GM18867 (cell line): ENCODE measurements around the gene ZNF792.
A peak's percentile ranks its signal among the peaks of the same experiment; 100 is the strongest.
"Not testable (repeated sequence)": the region's sequence is repeated elsewhere in the genome, so short reads cannot be mapped to it uniquely, and the experiment has no call there.

ENCODE experiments used
- ATAC-seq: cut with Tn5 transposase; IDR thresholded peaks from one replicate; pipeline ENCODE4 v1.9.1; 2021; ENCODE audit warnings: mild to moderate bottlenecking, moderate library complexity; ENCODE audit not compliant: unreplicated experiment

The ZNF792 gene

GRCh38 chr19:34963573-34964406 lies at the start of gene ZNF792:
Gene ZNF792, minus strand, starts transcription at chr19:34964229. Its CDS starts 567 bp downstream, at chr19:34963662.
- ATAC-seq: peak; percentile 79

DNA sequence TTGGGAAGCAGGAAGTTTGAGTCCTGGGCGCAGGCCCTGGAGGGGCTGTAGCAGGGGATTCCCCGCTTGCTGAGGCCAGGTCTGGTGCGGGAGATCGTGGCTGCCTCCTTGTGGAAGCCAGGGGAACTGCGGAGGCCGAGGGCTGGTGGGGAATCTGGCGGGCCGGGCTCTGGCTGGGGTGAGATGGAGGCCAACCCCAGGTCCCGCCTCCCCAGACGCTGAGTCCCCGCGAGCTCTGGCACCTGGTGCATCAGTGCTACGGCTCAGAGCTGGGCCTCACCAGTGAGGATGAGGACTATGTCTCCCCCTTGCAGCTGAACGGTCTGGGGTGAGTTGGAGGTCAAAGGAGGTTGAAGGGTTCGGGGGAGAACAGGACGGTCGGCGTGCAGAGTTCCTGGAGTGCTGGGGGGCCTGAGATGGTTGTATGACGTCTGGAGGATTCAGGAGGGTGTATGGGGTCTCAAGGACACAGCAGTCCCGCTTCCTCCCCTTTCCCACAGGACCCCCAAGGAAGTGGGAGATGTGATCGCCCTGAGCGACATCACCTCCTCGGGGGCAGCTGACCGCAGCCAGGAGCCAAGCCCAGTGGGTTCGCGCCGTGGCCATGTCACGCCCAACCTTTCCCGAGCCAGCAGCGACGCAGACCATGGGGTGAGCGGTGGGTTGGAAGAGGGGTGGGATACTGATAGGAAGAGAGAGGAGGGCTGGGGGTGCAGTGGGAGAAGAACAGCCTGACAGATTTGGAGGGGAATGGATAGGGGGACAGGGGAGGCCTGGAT lies 49.2 kb upstream of the ZNF792 start:
- peak; percentile 45 for ATAC-seq

DNA sequence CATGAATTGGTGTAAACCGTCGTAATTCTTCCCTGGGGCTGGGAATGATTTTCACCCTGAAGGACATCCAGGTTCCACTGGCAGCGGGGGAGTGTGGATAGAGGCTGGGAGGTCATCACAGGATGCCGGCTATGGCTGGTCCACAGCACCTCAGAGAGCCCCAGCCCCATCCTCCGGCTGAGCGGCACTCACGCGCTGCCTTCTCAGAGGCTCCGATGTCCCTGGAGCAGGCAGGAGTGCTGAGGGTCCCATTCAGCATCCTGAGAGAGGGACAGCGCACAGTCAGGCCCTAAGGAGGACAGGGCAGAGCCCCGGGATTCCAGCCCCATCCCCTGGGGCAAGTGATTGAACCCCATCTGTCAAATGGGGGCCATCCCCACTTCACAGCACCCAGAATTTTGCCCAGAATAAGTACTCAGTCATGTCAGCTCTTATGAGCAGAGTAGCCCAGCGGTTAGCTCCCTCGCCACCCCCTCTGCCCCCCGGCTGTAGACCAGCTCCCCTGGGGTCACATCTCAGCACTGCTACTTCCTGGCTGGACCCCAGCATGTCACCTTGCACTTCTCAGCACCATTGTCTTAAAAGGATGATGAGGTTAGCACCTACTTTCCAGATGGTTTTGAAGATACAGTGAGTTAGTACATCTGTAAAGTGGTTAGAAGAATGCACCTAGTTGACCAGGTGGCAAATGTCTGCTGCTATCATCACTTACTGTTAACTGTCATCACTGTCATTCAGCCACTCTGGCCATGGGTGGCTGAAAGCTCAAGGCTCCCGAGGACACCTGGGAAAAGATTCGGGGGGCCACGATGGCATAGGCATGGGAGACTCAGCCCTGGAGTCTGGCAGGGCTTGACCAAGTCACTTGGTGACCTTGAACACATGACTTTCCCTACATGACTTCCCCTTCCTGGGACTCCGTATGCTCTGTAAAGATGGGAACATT lies 48.0 kb upstream of the ZNF792 start:
- no peak for ATAC-seq

DNA sequence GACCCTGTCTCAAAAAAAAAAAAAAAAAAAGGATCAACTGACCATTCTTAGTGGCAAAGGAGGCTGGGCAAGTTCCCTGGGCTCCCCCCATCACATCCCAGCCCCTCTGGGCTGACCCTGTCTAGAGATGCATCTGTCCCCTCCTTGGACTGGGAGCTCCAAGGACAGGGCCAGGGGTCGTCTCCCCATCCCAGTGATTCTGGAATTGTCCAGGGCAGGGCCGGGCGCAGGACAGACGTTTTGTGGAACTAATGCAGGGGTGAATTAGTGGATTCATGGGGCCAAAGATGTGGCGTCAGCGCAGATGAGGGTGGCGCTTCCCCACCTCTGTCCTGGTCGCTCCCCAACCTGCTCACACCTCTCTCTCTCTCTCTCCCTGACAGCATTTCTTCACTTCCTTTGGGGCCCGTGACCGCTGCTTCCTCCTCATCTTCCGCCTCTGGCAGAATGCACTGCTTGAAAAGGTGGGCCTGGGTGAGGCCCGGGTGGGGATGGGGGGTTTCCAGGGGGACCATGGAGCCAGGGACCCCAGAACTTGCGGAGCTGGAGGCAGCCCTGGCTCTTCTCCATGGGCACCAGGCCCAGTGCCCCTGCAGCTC lies 47.2 kb upstream of the ZNF792 start:
- ATAC-seq: no peak

GRCh38 chr19:35009424-35010415 lies 45.7 kb upstream of the ZNF792 start:
- no peak for ATAC-seq

GRCh38 chr19:35008891-35009341 lies 44.9 kb upstream of the ZNF792 start:
- no peak for ATAC-seq

GRCh38 chr19:35007427-35007826 lies 43.4 kb upstream of the ZNF792 start:
- not testable (repeated sequence) for ATAC-seq

GRCh38 chr19:35006999-35007365 lies 43.0 kb upstream of the ZNF792 start:
- no peak for ATAC-seq

DNA sequence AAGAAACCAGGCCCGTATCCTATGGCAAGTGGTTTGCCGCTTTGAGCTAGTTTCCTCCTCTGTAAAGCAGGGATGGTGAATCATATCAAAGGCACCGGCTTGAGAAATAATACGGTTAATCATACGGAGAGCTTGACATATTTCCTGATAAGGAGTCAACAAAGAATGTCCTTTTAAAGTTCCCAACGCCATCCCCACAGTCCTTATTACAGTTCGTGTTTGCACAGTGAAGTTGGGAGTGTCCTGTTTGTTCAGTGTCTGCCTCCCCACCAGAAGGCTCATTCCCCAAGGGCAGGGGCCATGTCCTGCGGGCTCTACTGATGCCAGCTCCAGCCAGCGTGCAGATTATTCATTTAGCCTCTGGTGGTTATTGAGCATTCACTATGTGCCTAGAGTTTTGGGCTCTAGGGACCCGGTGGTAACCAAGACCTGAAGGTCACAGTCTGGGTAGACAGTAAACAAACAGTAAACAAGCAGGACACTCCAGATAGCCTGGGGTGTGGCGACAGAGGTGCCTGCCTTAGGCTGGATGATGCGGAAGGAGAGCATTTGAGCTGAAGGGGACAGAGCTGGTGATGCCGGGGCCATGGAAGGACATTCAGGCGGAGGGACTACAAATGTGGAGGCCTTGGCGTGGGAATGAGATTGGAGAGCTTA lies 42.4 kb upstream of the ZNF792 start:
- ATAC-seq: no peak

GRCh38 chr19:35006007-35006341 lies 41.9 kb upstream of the ZNF792 start:
- ATAC-seq: not testable (repeated sequence)

- ATAC-seq: no peak
These were observed 41.4 kb upstream of the ZNF792 start for GRCh38 chr19:35005256-35005977.

- no peak for ATAC-seq
These were observed 40.7 kb upstream of the ZNF792 start for GRCh38 chr19:35004517-35005255.

DNA sequence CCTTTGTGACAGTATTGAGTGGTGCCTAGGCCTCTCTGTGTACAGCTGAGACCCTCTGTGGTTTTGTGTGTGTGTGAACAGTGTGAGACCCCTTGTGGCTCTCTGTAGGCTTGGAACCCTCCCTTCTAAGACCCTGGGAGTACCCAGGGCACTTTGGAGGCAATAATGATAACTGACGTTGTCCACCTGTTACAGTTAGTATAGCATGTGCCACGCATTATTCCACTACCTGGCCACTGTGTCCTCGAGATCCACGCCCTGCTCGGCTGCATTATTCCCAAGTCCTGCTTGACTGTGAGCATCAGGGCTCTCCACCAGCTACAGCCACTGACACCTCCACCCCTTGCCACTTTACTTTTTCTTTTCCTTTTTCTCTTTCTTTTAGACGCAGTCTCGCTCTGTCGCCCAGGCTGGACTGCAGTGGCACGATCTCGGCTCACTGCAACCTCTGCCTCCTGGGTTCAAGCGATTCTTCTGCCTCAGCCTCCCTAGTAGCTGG lies 38.1 kb upstream of the ZNF792 start:
- no peak for ATAC-seq

- ATAC-seq: no peak
These were observed 36.8 kb upstream of the ZNF792 start for GRCh38 chr19:35000647-35001501.

DNA sequence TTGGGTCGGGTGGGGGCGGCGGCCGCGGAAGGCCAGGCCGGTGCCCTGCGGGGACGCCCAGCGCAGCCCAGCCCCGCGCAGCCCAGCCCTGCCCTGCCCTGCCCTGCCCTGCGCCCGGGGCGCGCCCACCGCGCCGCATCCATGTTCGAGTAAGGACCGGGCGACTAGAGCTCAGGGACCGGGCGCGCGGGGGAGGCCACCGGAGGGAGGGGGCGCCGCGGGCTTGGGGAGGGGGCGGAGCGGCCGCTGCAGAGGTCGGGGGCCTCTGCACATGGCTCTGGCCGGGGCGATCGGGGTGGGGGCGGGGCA lies 36.3 kb upstream of the ZNF792 start:
- no peak for ATAC-seq

DNA sequence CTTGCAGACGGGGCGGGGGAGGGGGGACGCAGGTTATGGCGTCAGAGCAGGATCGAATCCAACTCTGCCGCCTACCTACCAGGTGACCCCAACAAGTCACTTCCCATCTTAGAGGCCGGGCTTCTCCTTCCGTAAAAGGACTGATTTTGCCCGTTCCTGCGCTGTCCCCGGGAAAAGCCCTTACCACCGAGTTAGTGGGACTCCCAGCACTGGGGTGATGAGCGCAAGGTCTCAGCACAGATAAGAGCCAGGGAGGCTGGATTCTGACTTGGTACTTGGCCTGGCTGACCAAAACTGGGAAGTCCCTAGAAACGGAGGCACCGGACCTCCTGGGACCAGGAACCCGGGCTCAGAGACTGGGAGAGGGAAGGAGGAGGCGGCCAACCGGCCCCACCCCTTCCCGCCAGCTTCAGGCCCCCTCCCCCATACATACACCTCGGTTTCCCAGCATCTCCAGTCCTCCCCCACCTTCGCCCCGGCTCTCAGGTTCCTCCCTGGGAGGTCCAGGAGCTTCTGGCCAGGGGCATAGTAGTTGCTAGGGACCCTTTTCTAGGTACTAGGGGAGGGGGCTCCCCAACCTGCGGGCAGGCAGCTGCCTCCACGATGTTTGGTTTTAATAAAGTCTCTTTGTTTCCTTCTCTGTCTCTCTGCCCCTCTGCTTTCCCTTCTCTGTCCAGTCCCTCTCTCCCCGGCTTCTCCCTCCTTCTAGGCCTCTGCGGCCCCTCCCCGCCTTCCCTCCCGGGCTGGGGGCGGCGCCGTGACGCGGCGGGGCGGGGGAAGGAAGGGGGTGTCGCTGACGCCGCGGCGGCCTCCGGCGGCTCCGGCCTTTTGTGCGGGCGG lies 35.7 kb upstream of the ZNF792 start, which contains the start of gene GRAMD1A:
GRAMD1A (plus strand) TSS at position 826 of the 840 bp plus-strand sequence. CDS start 156 bp downstream, outside the sequence.
- ATAC-seq: peak; percentile 54
